NB4 (cell line): ENCODE measurements around the gene NDUFS1.

ENCODE experiments used
- CTCF ChIP-seq: IDR thresholded peaks from one replicate; pipeline ENCODE4 v1.5.1; 2012; ENCODE audit warnings: low read depth, low read length
- MYC ChIP-seq: IDR thresholded peaks from 2 replicates; pipeline ENCODE4 v1.6.1; 2011; ENCODE audit warnings: low read depth, low read length
- POLR2A ChIP-seq: IDR thresholded peaks from 2 replicates; pipeline ENCODE4 v1.6.1; 2011; ENCODE audit warnings: mild to moderate bottlenecking; ENCODE audit not compliant: insufficient read length; ENCODE audit errors: extremely low read depth
- TF ChIP-seq, protein P1 (sequence below): IDR thresholded peaks from 2 replicates; pipeline ENCODE4 v1.6.1; 2011; ENCODE audit warnings: low read depth, low read length

GRCh38 chr2:206176901-206177300, 17.7 kb upstream of the NDUFS1 start:
- TF ChIP-seq CTCF (no peak), POLR2A (no peak), MYC (no peak)
- TF ChIP-seq, protein P1, sequence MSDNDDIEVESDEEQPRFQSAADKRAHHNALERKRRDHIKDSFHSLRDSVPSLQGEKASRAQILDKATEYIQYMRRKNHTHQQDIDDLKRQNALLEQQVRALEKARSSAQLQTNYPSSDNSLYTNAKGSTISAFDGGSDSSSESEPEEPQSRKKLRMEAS: no peak
